Rectal smooth muscle tissue (tissue), 1 donor: ENCODE results near the gene HYLS1.

ENCODE experiments used
- H3K27ac ChIP-seq: one replicate; pipeline ENCODE4 v1.7.0; 2013; ENCODE audit warnings: low read depth, low read length, inconsistent platforms
- H3K27me3 ChIP-seq: one replicate; pipeline ENCODE4 v1.7.0; 2013; ENCODE audit warnings: low read length; ENCODE audit not compliant: control insufficient read depth, insufficient read depth
- H3K36me3 ChIP-seq: one replicate; pipeline ENCODE4 v1.7.0; 2013; ENCODE audit warnings: low read length; ENCODE audit not compliant: control insufficient read depth, insufficient read depth
- H3K4me1 ChIP-seq: one replicate; pipeline ENCODE4 v1.7.0; 2013; ENCODE audit warnings: low read length; ENCODE audit not compliant: control insufficient read depth, insufficient read depth
- H3K4me3 ChIP-seq: one replicate; pipeline ENCODE4 v1.7.0; 2013; ENCODE audit warnings: low read length
- H3K9ac ChIP-seq: one replicate; pipeline ENCODE4 v1.7.0; 2013; ENCODE audit warnings: low read length

Gene HYLS1

GRCh38 chr11:125929445-125930075, 42.1 kb downstream of the HYLS1 start:
- Histone ChIP-seq H3K4me3 (no peak overlapping the region), H3K27me3 (no peaks in the 10 kb centered on the region), H3K9ac (no peak overlapping the region), H3K4me1 (peaks cover 10% of the 10 kb centered on the region), H3K36me3 (no peaks in the 10 kb centered on the region), H3K27ac (no peak overlapping the region)

GRCh38 chr11:125930076-125930450, 42.6 kb downstream of the HYLS1 start:
- Histone ChIP-seq H3K4me1 (peaks cover 10% of the 10 kb centered on the region), H3K4me3 (no peak overlapping the region), H3K27me3 (no peaks in the 10 kb centered on the region), H3K9ac (no peak overlapping the region), H3K27ac (no peak overlapping the region), H3K36me3 (no peaks in the 10 kb centered on the region)

GRCh38 chr11:125931116-125931515, 43.6 kb downstream of the HYLS1 start:
- H3K4me1 ChIP-seq: peaks cover 10% of the 10 kb centered on the region
- H3K36me3 ChIP-seq: no peaks in the 10 kb centered on the region
- H3K27me3 ChIP-seq: no peaks in the 10 kb centered on the region
- H3K4me3 ChIP-seq: no peak overlapping the region
- H3K9ac ChIP-seq: no peak overlapping the region
- no peak overlapping the region for H3K27ac ChIP-seq

GRCh38 chr11:125931668-125932067, 44.2 kb downstream of the HYLS1 start:
- H3K36me3 ChIP-seq: no peaks in the 10 kb centered on the region
- no peak overlapping the region for H3K9ac ChIP-seq
- H3K4me1 ChIP-seq: peaks cover 10% of the 10 kb centered on the region
- no peaks in the 10 kb centered on the region for H3K27me3 ChIP-seq
- no peak overlapping the region for H3K27ac ChIP-seq
- no peak overlapping the region for H3K4me3 ChIP-seq

GRCh38 chr11:125932301-125932700, 44.8 kb downstream of the HYLS1 start:
- no peak overlapping the region for H3K9ac ChIP-seq
- H3K4me1 ChIP-seq: peaks cover 10% of the 10 kb centered on the region
- no peaks in the 10 kb centered on the region for H3K36me3 ChIP-seq
- H3K27me3 ChIP-seq: no peaks in the 10 kb centered on the region
- H3K27ac ChIP-seq: no peak overlapping the region
- no peak overlapping the region for H3K4me3 ChIP-seq

GRCh38 chr11:125933030-125933813, 45.8 kb downstream of the HYLS1 start:
- Histone ChIP-seq H3K9ac (no peak overlapping the region), H3K36me3 (no peaks in the 10 kb centered on the region), H3K4me3 (no peak overlapping the region), H3K4me1 (peaks cover 12% of the 10 kb centered on the region), H3K27ac (no peak overlapping the region), H3K27me3 (no peaks in the 10 kb centered on the region)

- Histone ChIP-seq H3K4me3 (no peak overlapping the region), H3K27ac (no peak overlapping the region), H3K4me1 (peaks cover 23% of the 10 kb centered on the region), H3K36me3 (no peaks in the 10 kb centered on the region), H3K27me3 (no peaks in the 10 kb centered on the region), H3K9ac (no peak overlapping the region)
Measured at GRCh38 chr11:125934473-125934872, 47.0 kb downstream of the HYLS1 start.

GRCh38 chr11:125935056-125935455, 47.6 kb downstream of the HYLS1 start:
- Histone ChIP-seq H3K36me3 (no peaks in the 10 kb centered on the region), H3K27me3 (no peaks in the 10 kb centered on the region), H3K9ac (no peak overlapping the region), H3K4me3 (no peak overlapping the region), H3K4me1 (peaks cover 23% of the 10 kb centered on the region), H3K27ac (no peak overlapping the region)

GRCh38 chr11:125935618-125936199, 48.2 kb downstream of the HYLS1 start:
- no peak overlapping the region for H3K9ac ChIP-seq
- no peak overlapping the region for H3K4me3 ChIP-seq

GRCh38 chr11:125938418-125938817, 51.0 kb downstream of the HYLS1 start:
- Histone ChIP-seq H3K9ac (no peak overlapping the region), H3K4me1 (peaks cover 13% of the 10 kb centered on the region), H3K27me3 (no peaks in the 10 kb centered on the region), H3K27ac (no peak overlapping the region), H3K36me3 (no peaks in the 10 kb centered on the region), H3K4me3 (no peak overlapping the region)

More at GRCh38 chr11:125935618-125936199, 48.2 kb downstream of the HYLS1 start:
- H3K27me3 ChIP-seq: no peaks in the 10 kb centered on the region
- no peak overlapping the region for H3K27ac ChIP-seq
- H3K36me3 ChIP-seq: no peaks in the 10 kb centered on the region
- peaks cover 23% of the 10 kb centered on the region for H3K4me1 ChIP-seq

GRCh38 chr11:125939081-125939521, 51.6 kb downstream of the HYLS1 start:
- Histone ChIP-seq H3K27me3 (no peaks in the 10 kb centered on the region), H3K4me1 (peaks cover 13% of the 10 kb centered on the region), H3K4me3 (no peak overlapping the region), H3K9ac (no peak overlapping the region), H3K27ac (peak overlapping the region; percentile 1), H3K36me3 (no peaks in the 10 kb centered on the region)

GRCh38 chr11:125940145-125940544, 52.7 kb downstream of the HYLS1 start:
- Histone ChIP-seq H3K4me3 (no peak overlapping the region), H3K27me3 (no peaks in the 10 kb centered on the region), H3K4me1 (peaks cover 13% of the 10 kb centered on the region), H3K36me3 (no peaks in the 10 kb centered on the region), H3K27ac (no peak overlapping the region), H3K9ac (no peak overlapping the region)
